Measurements from ENCODE around the gene GIPC3. TPM values are rescaled to one million over a fixed set of nuclear protein-coding genes. Genes with fewer than 3 reads are reported as not detected.

The GIPC3 gene
- total RNA-seq, 1 donor, result 0.21 TPM

DNA sequence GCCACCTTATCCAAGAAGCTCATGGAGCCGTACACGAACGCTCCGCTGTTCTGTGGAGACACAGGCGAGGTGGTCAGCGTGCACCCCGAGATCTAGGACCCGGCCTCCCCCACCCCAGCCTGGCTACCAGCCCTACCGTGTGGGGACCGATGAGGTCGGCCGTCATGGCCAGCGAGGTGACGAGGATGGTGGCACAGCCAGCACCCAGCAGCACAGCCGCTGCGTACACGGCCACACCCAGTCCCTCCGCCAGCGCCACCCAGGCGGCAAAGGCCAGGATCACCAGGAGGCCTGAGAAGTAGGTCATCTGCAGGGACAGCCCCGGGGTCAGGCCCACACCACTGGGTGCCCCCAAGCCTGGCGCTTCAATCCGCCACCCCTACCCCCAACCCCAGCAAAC lies 39.2 kb upstream of the GIPC3 start:
- no peaks in the 10 kb centered on the region for H3K27me3 ChIP-seq (ENCODE audit: insufficient read depth, low read length)
- H3K9me3 ChIP-seq (ENCODE audit: low read depth, low read length), result no peaks in the 10 kb centered on the region
- no peak overlapping the region for H3K4me3 ChIP-seq (ENCODE audit: low read length)
- peaks cover 29% of the 10 kb centered on the region for H3K4me1 ChIP-seq (ENCODE audit: insufficient read depth, low read length)

- Histone ChIP-seq H3K4me3 (ENCODE audit: low read length) (no peak overlapping the region), H3K27me3 (ENCODE audit: insufficient read depth, low read length) (no peaks in the 10 kb centered on the region), H3K4me1 (ENCODE audit: insufficient read depth, low read length) (peaks cover 36% of the 10 kb centered on the region), H3K9me3 (ENCODE audit: low read depth, low read length) (no peaks in the 10 kb centered on the region)
These were observed 38.0 kb upstream of the GIPC3 start for GRCh38 chr19:3547301-3547731.

DNA sequence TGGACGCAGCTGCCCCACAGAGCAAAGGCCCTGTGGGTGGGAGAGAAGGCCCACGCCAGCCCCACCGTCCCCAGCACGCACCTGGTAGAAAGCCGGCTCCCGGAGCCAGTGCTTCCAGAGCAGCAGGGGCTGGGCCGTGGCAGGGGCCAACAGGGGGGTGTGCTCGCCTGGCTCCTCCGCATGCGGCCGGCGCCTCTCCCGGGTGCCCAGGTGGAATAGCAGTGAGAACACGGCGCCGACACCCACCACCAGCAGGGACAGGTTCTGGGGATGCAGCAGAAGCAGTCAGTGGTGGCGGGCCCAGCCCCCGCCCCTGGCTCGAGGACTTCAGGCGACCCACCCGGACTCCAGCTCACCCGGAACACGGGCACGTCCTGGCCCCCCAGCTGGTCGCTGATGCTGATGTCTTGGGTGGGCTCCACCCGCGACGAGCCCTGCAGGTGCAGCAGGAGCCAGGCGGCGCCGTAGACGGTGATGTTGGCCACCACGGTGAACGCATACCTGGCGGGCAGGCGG lies 37.5 kb upstream of the GIPC3 start:
- Histone ChIP-seq H3K4me1 (ENCODE audit: insufficient read depth, low read length) (peaks cover 42% of the 10 kb centered on the region), H3K4me3 (ENCODE audit: low read length) (no peak overlapping the region), H3K9me3 (ENCODE audit: low read depth, low read length) (no peaks in the 10 kb centered on the region), H3K27me3 (ENCODE audit: insufficient read depth, low read length) (no peaks in the 10 kb centered on the region)

- no peaks in the 10 kb centered on the region for H3K27me3 ChIP-seq (ENCODE audit: insufficient read depth, low read length)
- H3K4me1 ChIP-seq (ENCODE audit: insufficient read depth, low read length), result peaks cover 49% of the 10 kb centered on the region
- H3K4me3 ChIP-seq (ENCODE audit: low read length), result no peak overlapping the region
- H3K9me3 ChIP-seq (ENCODE audit: low read depth, low read length), result no peaks in the 10 kb centered on the region
These were observed 36.7 kb upstream of the GIPC3 start for GRCh38 chr19:3548606-3549005.

DNA sequence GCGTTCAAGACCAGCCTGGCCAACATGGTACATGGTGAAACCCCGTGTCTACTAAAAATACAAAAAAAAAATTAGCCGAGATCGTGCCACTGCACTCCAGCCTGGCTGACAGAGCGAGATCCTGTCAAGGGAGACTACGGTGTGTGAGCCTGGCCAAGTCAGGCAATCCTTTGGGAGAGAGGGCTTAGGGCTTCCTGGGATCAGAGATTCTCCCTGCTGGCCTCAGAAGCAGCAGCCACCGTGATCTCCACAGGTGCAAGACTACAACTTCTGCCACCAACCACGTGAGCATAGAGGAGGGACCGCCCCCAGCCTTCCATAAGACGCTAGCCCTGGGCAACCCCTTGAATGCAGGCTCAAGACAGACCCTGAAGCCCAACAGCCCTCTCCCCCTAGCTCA lies 35.5 kb upstream of the GIPC3 start:
- Histone ChIP-seq H3K4me1 (ENCODE audit: insufficient read depth, low read length) (peaks cover 61% of the 10 kb centered on the region), H3K27me3 (ENCODE audit: insufficient read depth, low read length) (no peaks in the 10 kb centered on the region), H3K4me3 (ENCODE audit: low read length) (no peak overlapping the region)

DNA sequence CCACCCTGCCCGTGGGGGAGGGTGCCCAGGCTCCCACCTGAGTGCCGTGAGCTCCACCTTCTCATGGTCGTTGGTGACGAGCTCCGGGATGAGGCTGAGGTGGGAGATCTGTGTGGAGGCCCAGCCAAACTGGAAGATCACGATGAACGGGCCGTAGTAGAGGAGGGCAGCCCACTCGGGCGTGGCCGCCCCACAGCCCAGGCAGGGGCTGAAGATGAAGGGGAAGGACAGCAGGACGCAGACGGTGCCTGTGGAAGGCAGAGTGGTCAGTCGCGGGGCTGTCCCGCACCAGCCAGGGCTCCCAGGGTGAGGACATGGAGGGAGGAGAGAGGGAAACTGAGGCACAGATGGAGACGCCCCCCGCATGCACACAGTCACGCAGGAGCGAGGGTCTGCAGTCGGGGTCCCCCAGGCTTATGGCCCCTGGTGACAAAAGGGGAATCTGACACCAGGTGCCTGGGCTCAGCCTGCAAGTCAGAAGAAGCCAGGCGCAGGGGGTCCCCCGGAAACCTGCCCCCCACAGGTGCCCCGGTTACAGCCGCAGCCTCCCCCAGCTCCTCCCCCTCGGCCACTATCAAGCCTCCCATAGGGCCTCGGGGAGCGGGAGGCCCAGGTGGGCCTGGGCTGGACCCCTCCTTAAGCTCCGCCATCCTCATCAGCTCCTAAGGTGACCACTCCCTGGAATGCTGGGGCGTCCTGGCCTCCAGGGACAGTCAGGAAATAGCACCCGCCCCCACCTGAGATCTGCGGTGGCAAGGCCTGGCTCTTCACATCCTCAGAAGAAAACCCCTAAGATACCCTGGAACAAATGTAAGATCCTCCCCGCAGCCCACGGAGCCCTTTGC lies 34.1 kb upstream of the GIPC3 start:
- H3K9me3 ChIP-seq (ENCODE audit: low read depth, low read length), result no peaks in the 10 kb centered on the region
- H3K4me1 ChIP-seq (ENCODE audit: insufficient read depth, low read length), result peaks cover 71% of the 10 kb centered on the region
- H3K4me3 ChIP-seq (ENCODE audit: low read length), result no peak overlapping the region
- no peaks in the 10 kb centered on the region for H3K27me3 ChIP-seq (ENCODE audit: insufficient read depth, low read length)

More for the DNA sequence above, 35.5 kb upstream of the GIPC3 start:
- H3K9me3 ChIP-seq (ENCODE audit: low read depth, low read length), result no peaks in the 10 kb centered on the region

- Histone ChIP-seq H3K4me3 (ENCODE audit: low read length) (no peak overlapping the region), H3K27me3 (ENCODE audit: insufficient read depth, low read length) (no peaks in the 10 kb centered on the region), H3K9me3 (ENCODE audit: low read depth, low read length) (no peaks in the 10 kb centered on the region), H3K4me1 (ENCODE audit: insufficient read depth, low read length) (peaks cover 77% of the 10 kb centered on the region)
These were observed 33.5 kb upstream of the GIPC3 start for GRCh38 chr19:3551792-3552095.

DNA sequence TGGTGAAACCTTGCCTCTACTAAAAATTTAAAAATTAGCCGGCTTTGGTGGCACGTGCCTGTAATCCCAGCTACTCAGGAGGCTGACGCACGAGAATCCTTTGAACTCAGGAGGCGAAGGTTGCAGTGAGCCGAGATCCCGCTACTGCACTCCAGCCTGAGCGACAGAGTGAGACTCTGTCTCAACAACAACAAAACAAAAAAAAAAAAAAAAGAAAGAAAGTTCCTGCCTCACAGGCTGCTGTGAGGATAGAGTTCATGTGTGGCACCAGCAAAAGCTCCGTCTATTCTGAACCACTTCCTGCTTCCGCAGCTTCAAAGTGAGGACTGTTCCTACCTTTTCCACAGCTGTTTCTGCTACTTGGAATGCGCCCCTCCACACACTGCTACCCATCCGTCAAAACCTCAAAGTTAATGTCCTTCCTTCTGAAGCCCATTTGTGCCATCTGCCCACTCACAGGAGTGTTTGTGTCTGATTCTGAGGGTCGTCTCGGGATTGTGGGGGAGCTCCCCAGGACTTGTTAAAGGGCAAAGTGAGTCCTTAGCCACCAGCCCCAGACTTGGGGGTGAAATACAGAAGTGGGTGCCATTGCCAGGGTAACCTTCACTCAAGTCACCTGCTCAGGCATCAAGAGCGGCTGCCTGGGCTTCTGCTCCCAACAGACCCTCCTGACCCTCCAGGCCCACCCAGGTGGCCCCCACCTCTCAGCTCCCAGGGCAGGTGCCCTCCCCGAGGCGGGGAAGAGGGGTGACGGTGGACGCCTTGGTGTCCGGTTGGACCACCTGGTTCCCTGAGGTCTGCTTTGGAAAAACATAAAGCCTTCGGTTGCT lies 30.8 kb upstream of the GIPC3 start:
- no peaks in the 10 kb centered on the region for H3K9me3 ChIP-seq (ENCODE audit: low read depth, low read length)
- peaks cover 67% of the 10 kb centered on the region for H3K4me1 ChIP-seq (ENCODE audit: insufficient read depth, low read length)
- H3K27me3 ChIP-seq (ENCODE audit: insufficient read depth, low read length), result no peaks in the 10 kb centered on the region
- no peak overlapping the region for H3K4me3 ChIP-seq (ENCODE audit: low read length)

DNA sequence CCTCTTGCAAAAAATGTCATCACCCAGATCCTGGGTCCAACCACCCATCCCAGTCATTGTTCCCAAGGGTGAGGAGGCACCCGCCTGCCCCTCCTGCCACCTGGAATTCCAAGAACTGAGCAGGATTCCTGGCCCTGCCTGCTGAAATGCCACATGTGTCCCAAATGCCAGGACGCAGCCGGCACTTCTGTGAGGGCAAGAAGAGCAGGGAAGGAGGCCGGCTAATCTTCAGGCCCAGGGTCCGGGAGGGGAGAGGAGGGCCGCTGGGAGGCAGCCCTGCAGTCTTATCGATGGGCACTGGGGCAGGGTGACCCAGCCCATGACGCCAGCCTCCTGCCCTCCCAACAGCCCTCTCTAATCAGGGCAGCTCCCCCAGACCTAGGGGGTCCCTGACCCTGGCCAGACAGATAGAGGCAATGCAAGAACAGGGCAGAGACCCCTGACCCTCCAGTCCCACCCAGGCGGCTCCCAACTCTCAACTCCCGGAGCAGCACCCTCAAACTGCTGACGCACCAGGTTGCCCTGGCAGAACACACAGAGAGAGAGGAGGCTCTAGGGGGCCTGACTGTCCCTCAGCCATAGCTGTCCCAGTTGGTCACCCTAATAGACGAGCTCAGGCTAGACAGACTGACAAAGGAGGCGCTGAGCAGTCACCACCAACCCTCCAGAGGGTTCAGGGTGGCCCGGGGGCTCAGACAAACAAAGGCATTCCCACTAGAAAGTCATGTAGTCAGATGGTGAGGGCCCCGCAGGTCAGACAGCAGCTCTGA lies 29.4 kb upstream of the GIPC3 start:
- H3K4me1 ChIP-seq (ENCODE audit: insufficient read depth, low read length), result peaks cover 63% of the 10 kb centered on the region
- H3K4me3 ChIP-seq (ENCODE audit: low read length), result peak overlapping the region; percentile 77
- no peaks in the 10 kb centered on the region for H3K27me3 ChIP-seq (ENCODE audit: insufficient read depth, low read length)
- no peaks in the 10 kb centered on the region for H3K9me3 ChIP-seq (ENCODE audit: low read depth, low read length)

GRCh38 chr19:3556423-3556977 lies 28.8 kb upstream of the GIPC3 start:
- Histone ChIP-seq H3K27me3 (ENCODE audit: insufficient read depth, low read length) (no peaks in the 10 kb centered on the region), H3K4me3 (ENCODE audit: low read length) (peak overlapping the region; percentile 77), H3K9me3 (ENCODE audit: low read depth, low read length) (no peaks in the 10 kb centered on the region), H3K4me1 (ENCODE audit: insufficient read depth, low read length) (peaks cover 63% of the 10 kb centered on the region)

- no peaks in the 10 kb centered on the region for H3K9me3 ChIP-seq (ENCODE audit: low read depth, low read length)
- H3K4me1 ChIP-seq (ENCODE audit: insufficient read depth, low read length), result peaks cover 58% of the 10 kb centered on the region
- H3K27me3 ChIP-seq (ENCODE audit: insufficient read depth, low read length), result no peaks in the 10 kb centered on the region
- peak overlapping the region; percentile 77 for H3K4me3 ChIP-seq (ENCODE audit: low read length)
These were observed 28.3 kb upstream of the GIPC3 start for GRCh38 chr19:3556978-3557460.

GRCh38 chr19:3557461-3558248 lies 27.6 kb upstream of the GIPC3 start, which contains the start of gene MFSD12:
MFSD12 (minus strand) TSS chr19:3557586; CDS start chr19:3557403, 183 bp downstream.
- peak within 1 kb of the TSS; percentile 77 for H3K4me3 ChIP-seq (ENCODE audit: low read length)
- no peaks in the 10 kb centered on the region for H3K27me3 ChIP-seq (ENCODE audit: insufficient read depth, low read length)
- H3K9me3 ChIP-seq (ENCODE audit: low read depth, low read length), result no peaks in the 10 kb centered on the region
- H3K4me1 ChIP-seq (ENCODE audit: insufficient read depth, low read length), result peaks cover 53% of the 10 kb centered on the region

- Histone ChIP-seq H3K4me3 (ENCODE audit: low read length) (no peak overlapping the region), H3K9me3 (ENCODE audit: low read depth, low read length) (no peaks in the 10 kb centered on the region), H3K4me1 (ENCODE audit: insufficient read depth, low read length) (no peaks in the 10 kb centered on the region)
These were observed 21.4 kb upstream of the GIPC3 start for GRCh38 chr19:3563709-3564524.

More at GRCh38 chr19:3563709-3564524, 21.4 kb upstream of the GIPC3 start:
- H3K27me3 ChIP-seq (ENCODE audit: insufficient read depth, low read length), result no peaks in the 10 kb centered on the region

All from mononuclear cell (primary cell).